GM12878 (cell line): ENCODE measurements around the gene PRKCE. TPM values are rescaled to one million over a fixed set of nuclear protein-coding genes. Genes with fewer than 3 reads are reported as not detected.

Experiments used
- CHD2 ChIP-seq: IDR thresholded peaks from 2 replicates; pipeline ENCODE4 v1.6.1; 2011; ENCODE audit warnings: low read depth, low read length, improper control_type of control experiment, borderline replicate concordance
- CTCF ChIP-seq, 3 experiments: IDR thresholded peaks in 2 of 3; conservative IDR thresholded peaks in 1 of 3; 2 replicates each; pipeline ENCODE4 v1.5.1; 2011; ENCODE audit warnings: low read depth in 3 of 3, low read length in 3 of 3, mild to moderate bottlenecking in 3 of 3, control low read depth in 2 of 3, moderate library complexity in 2 of 3, inconsistent platforms in 1 of 3, mixed read lengths in 1 of 3; ENCODE audit not compliant: control insufficient read depth in 2 of 3, insufficient read depth in 1 of 3; ENCODE audit errors: extremely low read depth in 1 of 3
- DPF2 ChIP-seq: fragments of 450-650 bp; IDR thresholded peaks from 2 replicates; pipeline ENCODE4 v1.6.1; 2017; ENCODE audit warnings: mild to moderate bottlenecking
- EP300 ChIP-seq, 2 experiments: fragments of 150-350 bp in 1 of 2; IDR thresholded peaks; 2 replicates each; pipeline ENCODE4 v1.6.1; 2011 to 2012; ENCODE audit warnings: low read depth in 2 of 2, low read length in 2 of 2, borderline replicate concordance in 1 of 2, improper control_type of control experiment in 1 of 2, inconsistent platforms in 1 of 2; ENCODE audit not compliant: control insufficient read depth in 1 of 2
- FOXM1 ChIP-seq: IDR thresholded peaks from 2 replicates; pipeline ENCODE4 v1.6.1; 2012; ENCODE audit warnings: low read depth, mild to moderate bottlenecking, inconsistent platforms, low read length, moderate library complexity
- GATAD2B ChIP-seq: fragments of 450-650 bp; conservative IDR thresholded peaks from 2 replicates; pipeline ENCODE4 v1.6.1; 2017; ENCODE audit warnings: low read depth, mild to moderate bottlenecking, moderate library complexity
- HDAC6 ChIP-seq: fragments of 200-600 bp; sonication (generic); IDR thresholded peaks from one replicate; pipeline ENCODE4 v1.8.0; 2017; ENCODE audit warnings: antibody characterized with exemption; ENCODE audit not compliant: unreplicated experiment
- HDGF ChIP-seq: fragments of 450-650 bp; IDR thresholded peaks from 2 replicates; pipeline ENCODE4 v1.6.1; 2016; ENCODE audit warnings: antibody characterized with exemption
- IKZF1 ChIP-seq: fragments of 450-650 bp; conservative IDR thresholded peaks from 2 replicates; pipeline ENCODE4 v1.6.1; 2017; ENCODE audit warnings: antibody characterized with exemption, mild to moderate bottlenecking
- IKZF2 ChIP-seq, 2 experiments: fragments of 450-650 bp; IDR thresholded peaks; 2 replicates each; pipeline ENCODE4 v1.6.1; 2017; ENCODE audit warnings: mild to moderate bottlenecking in 2 of 2, moderate library complexity in 2 of 2
- JUNB ChIP-seq: IDR thresholded peaks from 2 replicates; pipeline ENCODE4 v1.6.1; 2016; ENCODE audit warnings: antibody characterized with exemption, mild to moderate bottlenecking
- JUND ChIP-seq: IDR thresholded peaks from 2 replicates; pipeline ENCODE4 v1.6.1; 2012; ENCODE audit warnings: low read depth, mild to moderate bottlenecking, low read length, improper control_type of control experiment, moderate library complexity
- KAT2A ChIP-seq: conservative IDR thresholded peaks from 2 replicates; pipeline ENCODE4 v1.6.1; 2011; ENCODE audit warnings: low read depth, low read length; ENCODE audit not compliant: control insufficient read depth
- MEF2B ChIP-seq: fragments of 450-650 bp; IDR thresholded peaks from 2 replicates; pipeline ENCODE4 v1.6.1; 2018; ENCODE audit warnings: mild to moderate bottlenecking, moderate library complexity; ENCODE audit not compliant: partially characterized antibody, poor library complexity, severe bottlenecking
- MTA2 ChIP-seq: fragments of 450-650 bp; IDR thresholded peaks from 2 replicates; pipeline ENCODE4 v1.6.1; 2016; ENCODE audit warnings: low read depth, mild to moderate bottlenecking, moderate library complexity
- MYB ChIP-seq: fragments of 150-350 bp; IDR thresholded peaks from 2 replicates; pipeline ENCODE4 v1.6.1; 2014; ENCODE audit warnings: mild to moderate bottlenecking, low read depth, low read length, borderline replicate concordance
- NFIC ChIP-seq: IDR thresholded peaks from 2 replicates; pipeline ENCODE4 v1.6.1; 2012; ENCODE audit warnings: low read depth, mild to moderate bottlenecking, inconsistent platforms, low read length, moderate library complexity
- NFYB ChIP-seq: IDR thresholded peaks from 2 replicates; pipeline ENCODE4 v1.6.1; 2011; ENCODE audit warnings: low read depth, mild to moderate bottlenecking, low read length, improper control_type of control experiment, moderate library complexity; ENCODE audit not compliant: insufficient read depth
- NR2C1 ChIP-seq: fragments of 450-650 bp; IDR thresholded peaks from 2 replicates; pipeline ENCODE4 v1.6.1; 2017; ENCODE audit warnings: antibody characterized with exemption, mild to moderate bottlenecking, moderate library complexity
- PAX5 ChIP-seq: IDR thresholded peaks from 2 replicates; pipeline ENCODE4 v1.6.1; 2011; ENCODE audit warnings: low read depth, low read length, borderline replicate concordance
- POLR2A ChIP-seq: IDR thresholded peaks from 2 replicates; pipeline ENCODE4 v1.6.1; 2011; ENCODE audit warnings: low read depth, mild to moderate bottlenecking, low read length
- POLR2AphosphoS2 ChIP-seq: IDR thresholded peaks from 2 replicates; pipeline ENCODE4 v1.6.1; 2011; ENCODE audit warnings: low read depth, mild to moderate bottlenecking, low read length, improper control_type of control experiment, moderate library complexity
- RAD51 ChIP-seq: fragments of 450-650 bp; IDR thresholded peaks from 2 replicates; pipeline ENCODE4 v1.6.1; 2016; ENCODE audit warnings: moderate library complexity, mild to moderate bottlenecking, inconsistent platforms
- SIN3A ChIP-seq: IDR thresholded peaks from 2 replicates; pipeline ENCODE4 v1.6.1; 2012; ENCODE audit warnings: low read depth, low read length, improper control_type of control experiment
- SMAD1 ChIP-seq: fragments of 450-650 bp; IDR thresholded peaks from 2 replicates; pipeline ENCODE4 v1.6.1; 2018; ENCODE audit warnings: mild to moderate bottlenecking, low read depth; ENCODE audit not compliant: partially characterized antibody
- SMARCA5 ChIP-seq: fragments of 450-650 bp; IDR thresholded peaks from 2 replicates; pipeline ENCODE4 v1.6.1; 2017; ENCODE audit warnings: mild to moderate bottlenecking
- SPI1 ChIP-seq: IDR thresholded peaks from 2 replicates; pipeline ENCODE4 v1.6.1; 2011; ENCODE audit warnings: low read depth, mild to moderate bottlenecking, low read length, moderate library complexity, borderline replicate concordance; ENCODE audit not compliant: insufficient read depth
- STAT3 ChIP-seq: IDR thresholded peaks from 2 replicates; pipeline ENCODE4 v1.6.1; 2011; ENCODE audit warnings: low read depth, low read length, improper control_type of control experiment
- TARDBP ChIP-seq: IDR thresholded peaks from 2 replicates; pipeline ENCODE4 v1.6.1; 2016; ENCODE audit warnings: borderline replicate concordance
- TCF3 ChIP-seq: IDR thresholded peaks from 2 replicates; pipeline ENCODE4 v1.6.1; 2012; ENCODE audit warnings: low read depth, mild to moderate bottlenecking, low read length, borderline replicate concordance; ENCODE audit not compliant: insufficient read depth
- polyA plus RNA-seq, 11 experiments: library from polyadenylated mRNA; depleted of rRNA in 4 of 11; unstranded in 6 of 11; stranded (reverse) in 5 of 11; fragments of >200 nt; fragmentation: Nextera tagmentation in 4 of 11; fragmentation: Illumina TruSeq in 1 of 11; extraction: Ambion mirVana in 4 of 11; extraction: Trizol in 1 of 11; gene quantifications; 1 replicate in 1 of 11; 2 replicates in 10 of 11; pipeline versions ENCODE4 v1.2.1 to v1.2.3, GENCODE V29; 2011 to 2016; ENCODE audit warnings: inconsistent platforms in 2 of 11, missing spikeins in 2 of 11, low read depth in 1 of 11
- total RNA-seq, 4 experiments: library from RNA; depleted of rRNA in 3 of 4; stranded (reverse); fragments of >200 nt in 3 of 4; fragmentation: Illumina TruSeq in 1 of 4; extraction: Trizol in 1 of 4; gene quantifications; 2 replicates each; pipeline versions ENCODE4 v1.2.1 to v1.2.3, GENCODE V29; 2013 to 2021

Gene PRKCE
- total and polyA plus RNA-seq, 10 of the 15 experiments (the other 5 are each of a cell fraction or from before 2014, with no cell fraction given): 2.6 to 28.2 (median 11.3) TPM

- peak; percentile 43 to 70 (median 55) for TF ChIP-seq CTCF (IDR thresholded peaks at IDR 0.05 in 2 of 3, conservative IDR thresholded peaks at IDR 0.05 in 1 of 3; ENCODE audit: control insufficient read depth in 2 of 3, extremely low read depth in 1 of 3, insufficient read depth in 1 of 3, low read depth in 3 of 3, low read length in 3 of 3)
- peak; percentile 78 for TF ChIP-seq FOXM1
- no peak for TF ChIP-seq POLR2AphosphoS2
- no peak for TF ChIP-seq HDGF
- TF ChIP-seq MYB: peak; percentile 89
- TF ChIP-seq IKZF2 (IDR thresholded peaks at IDR 0.05): peak; percentile 94 to 96
- TF ChIP-seq POLR2A: no peak; the same call in 1 of the 2 replicates
- TF ChIP-seq SMARCA5: peak; percentile 55; the same call in 1 of the 2 replicates
- TF ChIP-seq PAX5: peak; percentile 94
- TF ChIP-seq DPF2: peak; percentile 87
- peak; percentile 83; the same call in 1 of the 2 replicates for TF ChIP-seq SPI1
- peak; percentile 93 for TF ChIP-seq EP300 (IDR thresholded peaks at IDR 0.05; ENCODE audit: borderline replicate concordance in 1 of 2, control insufficient read depth in 1 of 2, low read depth in 2 of 2, low read length in 2 of 2)
- peak; percentile 94 for TF ChIP-seq MTA2
- TF ChIP-seq JUND: no peak
- TF ChIP-seq SMAD1: no peak
- TF ChIP-seq IKZF1: peak; percentile 90
- no peak for TF ChIP-seq HDAC6
- peak; percentile 65; the same call in 1 of the 2 replicates for TF ChIP-seq CHD2
- no peak for TF ChIP-seq SIN3A
- TF ChIP-seq JUNB: 0 out of 2 replicates have a peak, but pooled peaks have one; percentile 8
- peak; percentile 69 for TF ChIP-seq RAD51
- no peak for TF ChIP-seq TCF3
- TF ChIP-seq GATAD2B: no peak
- TF ChIP-seq MEF2B: peak; percentile 60
- TF ChIP-seq TARDBP: no peak
- TF ChIP-seq NFIC: peak; percentile 73
- TF ChIP-seq STAT3: no peak
- no peak for TF ChIP-seq NFYB
- no peak for TF ChIP-seq KAT2A
- TF ChIP-seq NR2C1: no peak
Observed at GRCh38 chr2:45729753-45730512, 78.5 kb downstream of the PRKCE start (continued).
